Spleen (tissue), 7 donors: ENCODE measurements around the gene RALB.

Experiments used
- POLR2A ChIP-seq, 3 donors: fragments of 450-650 bp; IDR thresholded peaks; one replicate each; pipeline ENCODE4 v1.5.1; 2017; ENCODE audit warnings: antibody characterized with exemption in 3 of 3, mild to moderate bottlenecking in 1 of 3
- TF ChIP-seq, protein P1 (sequence below), 11 experiments: fragments of 200-600 bp in 7 of 11; fragments of 450-650 bp in 4 of 11; sonication (generic) in 4 of 11; IDR thresholded peaks in 8 of 11; conservative IDR thresholded peaks in 3 of 11; 1 replicate in 7 of 11; 2 replicates in 4 of 11; pipeline versions ENCODE4 v1.4.0 to v1.8.0; 2016 to 2021; ENCODE audit warnings: antibody characterized with exemption in 11 of 11, inconsistent platforms in 4 of 11, mild to moderate bottlenecking in 1 of 11
- donor health status: DM: no; HTN: no; CAD: no; lungs with moderate emphysema.
- donor health status: DM: no; HTN: no; CAD: no.
- donor health status: DM: no; HTN: no; CAD: no.

DNA sequence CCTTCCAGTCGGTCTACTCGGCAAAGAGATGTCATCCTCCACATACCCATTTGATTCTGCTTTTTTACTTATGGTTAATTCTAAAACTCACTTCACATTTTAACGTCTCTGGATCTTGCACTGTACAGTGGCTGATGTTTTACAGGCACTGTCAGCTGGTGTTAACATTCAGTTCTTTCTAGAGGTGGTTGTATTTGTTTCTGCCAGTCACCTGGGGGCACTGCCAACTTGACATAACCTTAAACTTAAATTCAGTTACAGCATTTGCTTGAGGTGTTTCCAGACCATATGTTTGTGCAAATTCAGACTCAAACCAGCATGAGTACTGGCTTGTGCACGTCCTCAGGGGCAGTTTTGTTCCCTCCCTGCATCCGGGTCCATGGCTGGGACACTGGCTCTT is 24.1 kb upstream of the RALB start:
- TF ChIP-seq, protein P1, sequence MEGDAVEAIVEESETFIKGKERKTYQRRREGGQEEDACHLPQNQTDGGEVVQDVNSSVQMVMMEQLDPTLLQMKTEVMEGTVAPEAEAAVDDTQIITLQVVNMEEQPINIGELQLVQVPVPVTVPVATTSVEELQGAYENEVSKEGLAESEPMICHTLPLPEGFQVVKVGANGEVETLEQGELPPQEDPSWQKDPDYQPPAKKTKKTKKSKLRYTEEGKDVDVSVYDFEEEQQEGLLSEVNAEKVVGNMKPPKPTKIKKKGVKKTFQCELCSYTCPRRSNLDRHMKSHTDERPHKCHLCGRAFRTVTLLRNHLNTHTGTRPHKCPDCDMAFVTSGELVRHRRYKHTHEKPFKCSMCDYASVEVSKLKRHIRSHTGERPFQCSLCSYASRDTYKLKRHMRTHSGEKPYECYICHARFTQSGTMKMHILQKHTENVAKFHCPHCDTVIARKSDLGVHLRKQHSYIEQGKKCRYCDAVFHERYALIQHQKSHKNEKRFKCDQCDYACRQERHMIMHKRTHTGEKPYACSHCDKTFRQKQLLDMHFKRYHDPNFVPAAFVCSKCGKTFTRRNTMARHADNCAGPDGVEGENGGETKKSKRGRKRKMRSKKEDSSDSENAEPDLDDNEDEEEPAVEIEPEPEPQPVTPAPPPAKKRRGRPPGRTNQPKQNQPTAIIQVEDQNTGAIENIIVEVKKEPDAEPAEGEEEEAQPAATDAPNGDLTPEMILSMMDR (IDR thresholded peaks at IDR 0.05 in 8 of 11, conservative IDR thresholded peaks at IDR 0.05 in 3 of 11): no peak
- TF ChIP-seq POLR2A (IDR thresholded peaks at IDR 0.05): no peak
